GM19455 (cell line): ENCODE data around the gene DSG4.
"Not testable (repeated sequence)": the region's sequence is repeated elsewhere in the genome, so short reads cannot be mapped to it uniquely, and the experiment has no call there.

Experiments
- ATAC-seq: cut with Tn5 transposase; IDR thresholded peaks from one replicate; pipeline ENCODE4 v1.9.1; 2021; ENCODE audit not compliant: unreplicated experiment

The DSG4 gene

DNA sequence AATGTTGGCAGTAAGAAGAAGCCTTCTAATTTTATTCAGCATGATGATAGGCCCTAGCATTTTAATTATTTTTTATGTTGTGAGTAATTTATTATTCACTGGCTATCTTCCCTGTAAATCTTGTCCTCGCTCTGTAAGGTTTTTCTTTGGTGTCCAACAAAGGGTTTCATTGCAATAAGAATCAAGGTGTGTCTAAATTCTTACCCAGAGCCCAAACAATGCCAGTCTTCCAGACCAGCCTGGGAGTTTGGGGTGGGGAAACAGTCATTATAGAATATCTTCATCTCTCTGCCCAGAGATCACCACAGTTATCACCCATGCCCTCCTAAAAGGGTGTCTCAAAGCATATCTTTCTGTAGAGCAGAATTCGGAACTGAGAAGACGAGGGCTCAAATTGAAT, at the start of gene DSG4:
Gene DSG4, plus strand, starts transcription at position 301 of the 400 bp plus-strand sequence. CDS start 135 bp downstream, outside the sequence.
- no peak for ATAC-seq

- no peak for ATAC-seq
These were observed 46.7 kb upstream of the DSG4 start for GRCh38 chr18:31329787-31330438.

DNA sequence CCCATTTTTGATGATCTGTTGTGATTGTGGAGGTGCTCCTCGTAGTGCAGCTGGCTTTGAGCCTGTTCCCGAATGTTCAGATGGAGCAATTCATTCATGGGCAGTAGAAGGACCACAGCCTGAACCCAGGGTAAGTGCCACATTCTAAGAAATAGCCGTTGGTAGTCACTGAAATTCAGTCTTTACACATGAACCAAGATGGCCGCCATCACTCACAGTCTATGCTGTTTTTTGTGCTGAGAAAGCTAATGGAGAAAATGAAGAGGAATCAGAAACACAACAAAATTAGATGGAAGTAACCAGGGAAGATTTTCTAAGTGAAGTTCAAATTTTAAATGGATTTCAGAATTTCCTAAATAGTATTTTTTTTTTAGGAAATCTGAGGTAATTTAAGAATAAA, 33.1 kb upstream of the DSG4 start:
- ATAC-seq, result no peak

DNA sequence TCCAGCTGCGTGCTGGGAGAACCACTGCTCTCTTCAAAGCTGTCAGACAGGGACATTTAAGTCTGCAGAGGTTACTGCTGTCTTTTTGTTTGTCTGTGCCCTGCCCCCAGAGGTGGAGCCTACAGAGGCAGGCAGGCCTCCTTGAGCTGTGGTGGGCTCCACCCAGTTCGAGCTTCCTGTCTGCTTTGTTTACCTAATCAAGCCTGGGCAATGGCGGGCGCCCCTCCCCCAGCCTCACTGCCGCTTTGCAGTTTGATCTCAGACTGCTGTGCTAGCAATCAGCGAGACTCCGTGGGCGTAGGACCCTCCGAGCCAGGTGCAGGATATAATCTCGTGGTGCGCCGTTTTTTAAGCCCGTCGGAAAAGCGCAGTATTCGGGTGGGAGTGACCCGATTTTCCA, 23.2 kb upstream of the DSG4 start:
- ATAC-seq, result not testable (repeated sequence)

GRCh38 chr18:31354990-31355389, 21.6 kb upstream of the DSG4 start:
- no peak for ATAC-seq

- no peak for ATAC-seq
These were observed 20.6 kb upstream of the DSG4 start for GRCh38 chr18:31356025-31356424.

GRCh38 chr18:31364190-31364589, 12.4 kb upstream of the DSG4 start:
- no peak for ATAC-seq

DNA sequence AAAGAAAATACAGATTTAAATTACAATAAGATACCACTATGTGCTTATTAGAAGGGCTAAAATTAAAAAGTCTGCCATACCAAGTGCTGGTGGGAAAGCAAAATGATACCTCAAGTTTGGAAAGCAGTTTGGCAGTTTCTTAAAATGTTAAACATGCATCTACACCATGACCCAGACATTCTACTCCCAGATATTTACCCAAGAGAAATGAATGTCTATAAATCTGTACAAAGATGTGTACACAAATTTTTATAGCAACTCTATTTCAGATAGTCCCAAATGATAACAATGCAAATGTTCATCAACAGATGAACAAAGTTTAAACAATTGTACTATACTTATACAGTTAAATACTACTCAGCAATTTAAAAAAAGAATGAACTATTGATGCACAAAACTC, 7.1 kb upstream of the DSG4 start:
- no peak for ATAC-seq

- ATAC-seq, result no peak
These were observed 4.6 kb upstream of the DSG4 start for GRCh38 chr18:31371989-31372388.

DNA sequence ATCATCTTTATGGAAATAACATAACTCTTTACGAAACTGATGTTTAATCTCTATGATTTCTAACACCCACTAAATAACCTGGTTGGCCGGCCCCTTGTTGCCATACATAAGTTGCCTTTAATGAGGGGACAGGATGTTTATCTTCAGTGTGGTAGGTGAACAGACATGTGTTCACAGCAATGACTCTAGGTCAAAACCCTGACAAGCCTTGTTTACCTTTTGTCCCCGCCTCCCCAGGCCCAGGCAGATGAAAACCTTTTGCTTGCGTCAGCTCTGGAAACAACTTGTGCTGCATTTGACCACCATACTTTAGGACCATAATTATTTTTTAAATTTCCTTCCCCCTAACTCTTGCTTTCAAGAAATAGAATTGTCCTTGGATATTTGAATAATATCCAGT, 2.9 kb upstream of the DSG4 start:
- ATAC-seq, result no peak

DNA sequence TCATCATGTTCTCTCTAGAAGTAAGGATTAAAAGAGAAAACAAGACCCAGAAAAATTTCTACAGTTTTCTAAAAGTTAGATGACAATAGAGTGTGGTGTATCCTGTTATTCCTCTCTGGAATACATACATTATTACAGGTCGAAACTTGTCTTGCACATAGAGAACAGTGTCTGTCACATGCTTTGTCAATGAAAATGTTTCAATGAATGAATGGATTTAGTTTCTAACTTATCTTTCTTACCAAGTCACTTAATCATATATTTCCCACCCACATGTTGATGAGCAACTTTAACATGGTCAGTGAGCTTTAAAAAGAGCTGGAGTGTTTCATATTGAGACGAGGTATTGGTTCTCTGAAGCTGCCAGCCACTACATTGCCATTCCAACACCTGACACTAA, 4.3 kb downstream of the DSG4 start:
- no peak for ATAC-seq

GRCh38 chr18:31382107-31382506, 5.5 kb downstream of the DSG4 start:
- ATAC-seq, result no peak

- no peak for ATAC-seq
These were observed 10.2 kb downstream of the DSG4 start for GRCh38 chr18:31386741-31387140.

- no peak for ATAC-seq
These were observed 16.7 kb downstream of the DSG4 start for GRCh38 chr18:31393286-31393685.

GRCh38 chr18:31396796-31397612, 20.4 kb downstream of the DSG4 start:
- no peak for ATAC-seq

DNA sequence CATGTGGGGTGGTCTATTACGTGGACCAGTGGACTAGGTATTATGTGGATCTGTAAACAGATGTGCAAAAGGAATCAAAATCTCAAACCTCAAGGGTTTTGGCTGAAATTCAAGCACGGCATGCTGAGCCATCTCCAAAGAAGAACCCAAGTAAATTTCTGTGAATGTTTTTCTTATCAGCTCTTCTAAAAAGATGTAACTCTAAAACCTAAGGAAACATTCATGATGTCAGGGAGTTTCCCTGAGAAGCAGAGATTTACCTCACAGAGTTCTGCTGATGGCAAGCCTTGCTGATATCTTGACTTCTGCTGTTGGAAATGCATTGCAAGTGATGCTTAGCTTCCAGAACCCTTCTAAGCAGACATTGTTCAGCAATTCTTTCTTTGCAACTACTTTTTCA, 21.6 kb downstream of the DSG4 start:
- no peak for ATAC-seq

DNA sequence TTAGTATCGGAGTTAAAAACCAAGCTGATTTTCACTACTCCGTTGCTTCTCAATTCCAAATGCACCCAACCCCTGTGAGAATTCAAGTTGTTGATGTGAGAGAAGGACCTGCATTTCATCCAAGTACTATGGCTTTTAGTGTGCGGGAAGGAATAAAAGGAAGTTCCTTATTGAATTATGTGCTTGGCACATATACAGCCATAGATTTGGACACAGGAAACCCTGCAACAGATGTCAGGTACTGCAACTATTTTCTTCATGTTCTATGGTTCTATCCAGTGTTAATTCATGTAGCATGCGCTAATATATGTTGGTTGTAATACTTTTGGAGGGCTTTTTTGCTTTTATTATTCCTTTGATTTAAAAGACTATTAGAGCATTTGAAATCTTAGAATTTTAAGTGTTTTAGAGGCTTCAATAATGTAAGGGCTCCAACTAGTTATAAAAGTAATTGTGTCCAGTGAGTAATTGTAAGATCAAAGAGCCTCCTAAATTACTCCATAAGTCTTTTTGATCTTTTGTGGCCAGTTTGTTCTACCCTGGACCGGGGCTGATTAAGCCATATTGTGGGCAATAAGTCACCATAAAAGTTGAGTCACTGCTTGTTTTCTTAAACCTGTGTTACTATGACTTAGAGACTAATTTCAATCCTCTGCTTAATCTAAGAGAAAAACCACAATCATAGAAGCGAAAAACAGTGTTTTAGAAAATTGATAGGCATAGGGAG, 22.9 kb downstream of the DSG4 start:
- no peak for ATAC-seq

DNA sequence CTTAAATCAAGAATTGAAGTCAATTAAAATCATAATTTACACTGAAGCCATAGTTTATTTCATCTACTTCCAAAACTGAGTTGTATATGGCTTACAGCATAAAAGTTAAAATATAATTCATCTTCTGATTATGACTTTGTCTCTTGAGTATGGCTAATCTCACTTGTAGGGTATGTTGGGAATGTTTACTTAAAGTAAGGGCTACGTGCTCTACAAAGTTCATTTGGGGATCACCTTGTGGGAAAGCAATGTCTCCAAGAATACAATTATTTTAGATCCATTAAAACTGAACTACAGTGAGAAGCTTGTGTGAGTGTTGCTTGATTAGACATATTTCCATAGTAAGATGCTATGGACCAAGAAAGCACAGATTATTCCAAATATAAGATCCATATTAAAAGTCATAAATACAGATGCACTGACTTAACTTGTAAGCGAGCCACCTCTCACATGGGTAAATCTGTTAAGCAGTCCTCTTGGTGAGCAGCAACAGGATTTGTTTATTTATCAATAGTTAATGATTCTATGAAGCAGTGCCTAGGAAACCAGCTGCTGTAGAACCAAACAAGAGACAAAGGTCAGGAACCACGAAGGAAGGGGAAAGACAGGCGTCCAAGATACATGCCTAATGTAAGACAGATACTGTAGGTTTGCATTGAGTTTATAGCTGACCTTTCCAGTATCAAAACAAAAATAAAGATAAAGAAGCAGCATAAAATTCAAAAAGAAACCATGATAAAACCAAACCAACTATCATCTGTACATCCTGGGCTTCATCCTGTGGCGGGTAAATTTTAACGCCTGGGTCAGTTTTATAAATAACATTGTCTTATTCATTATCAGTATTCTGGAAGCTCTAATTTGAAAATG, 24.8 kb downstream of the DSG4 start:
- ATAC-seq, result no peak

DNA sequence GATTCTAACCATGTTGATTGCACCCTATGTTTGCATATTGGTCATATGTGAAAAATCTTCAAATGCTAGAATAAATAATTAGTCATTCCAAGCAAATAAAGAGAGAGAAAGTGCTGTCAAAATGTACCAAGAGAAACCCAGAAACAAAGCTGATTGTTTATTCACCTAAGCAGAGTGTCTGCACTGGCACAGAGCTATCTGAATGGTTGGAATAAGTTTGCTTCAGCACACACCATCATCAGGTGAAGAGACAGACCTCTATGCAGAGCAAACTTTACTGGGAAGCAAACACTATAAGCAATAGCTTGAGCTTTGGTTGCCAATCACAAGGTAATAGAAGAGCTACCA, 25.4 kb downstream of the DSG4 start:
- no peak for ATAC-seq

DNA sequence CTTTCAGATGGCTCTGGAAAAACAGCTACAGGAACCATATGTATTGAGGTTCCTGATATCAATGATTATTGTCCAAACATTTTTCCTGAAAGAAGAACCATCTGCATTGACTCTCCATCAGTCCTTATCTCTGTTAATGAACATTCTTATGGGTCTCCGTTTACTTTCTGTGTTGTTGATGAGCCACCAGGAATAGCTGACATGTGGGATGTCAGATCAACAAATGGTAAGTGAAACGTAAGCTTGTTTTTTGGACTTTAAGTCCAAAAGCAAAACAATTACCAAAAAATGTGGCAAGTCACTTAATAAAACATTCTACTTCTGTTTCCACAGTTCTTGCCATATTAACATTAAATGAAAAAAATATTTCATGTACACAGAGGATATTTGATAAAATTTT, 26.8 kb downstream of the DSG4 start:
- ATAC-seq, result no peak

GRCh38 chr18:31407649-31408048, 31.1 kb downstream of the DSG4 start:
- ATAC-seq, result no peak
